GM06990 (cell line): ENCODE measurements around the gene TSPOAP1.

Experiments
- DNase-seq: peaks from one replicate; pipeline ENCODE4 v3.0.0-alpha.2; 2011; ENCODE audit not compliant: insufficient read length; ENCODE audit errors: extremely low read depth
- H3K27me3 ChIP-seq: replicated peaks from 2 replicates; pipeline ENCODE4 v1.6.0; 2011; ENCODE audit warnings: low read length; ENCODE audit not compliant: control insufficient read depth, insufficient read depth
- H3K36me3 ChIP-seq: 2 replicates; pipeline ENCODE4 v1.5.1; 2011; ENCODE audit warnings: low read length; ENCODE audit not compliant: control insufficient read depth, insufficient read depth
- H3K4me3 ChIP-seq: replicated peaks from 2 replicates; pipeline ENCODE4 v1.5.1; 2011; ENCODE audit warnings: low read depth, mild to moderate bottlenecking, control low read depth, low read length
- CTCF ChIP-seq: IDR thresholded peaks from 2 replicates; pipeline ENCODE4 v1.5.1; 2011; ENCODE audit warnings: low read length, control low read depth, mild to moderate bottlenecking, inconsistent platforms; ENCODE audit not compliant: insufficient read depth, poor library complexity, severe bottlenecking

Gene TSPOAP1

GRCh38 chr17:58336456-58337209 is 8.0 kb upstream of the TSPOAP1 start:
- Histone ChIP-seq H3K36me3 (peaks cover 4% of the 10 kb centered on the region), H3K4me3 (peak overlapping the region; percentile 73), H3K27me3 (no peaks in the 10 kb centered on the region)
- peak; percentile 42 for DNase-seq
- TF ChIP-seq CTCF: no peak

- TF ChIP-seq CTCF: no peak
- H3K27me3 ChIP-seq: no peaks in the 10 kb centered on the region
- H3K4me3 ChIP-seq: peak overlapping the region; percentile 92
- H3K36me3 ChIP-seq: peaks cover 10% of the 10 kb centered on the region
- DNase-seq: peak; percentile 74
Measured at GRCh38 chr17:58335779-58336455, 7.3 kb upstream of the TSPOAP1 start.

GRCh38 chr17:58335061-58335731 is 6.6 kb upstream of the TSPOAP1 start:
- peaks cover 14% of the 10 kb centered on the region for H3K36me3 ChIP-seq
- no peaks in the 10 kb centered on the region for H3K27me3 ChIP-seq
- peak overlapping the region; percentile 92 for H3K4me3 ChIP-seq
- no peak for TF ChIP-seq CTCF
- peak; percentile 55 for DNase-seq

GRCh38 chr17:58334661-58335060 is 6.1 kb upstream of the TSPOAP1 start:
- Histone ChIP-seq H3K36me3 (peaks cover 14% of the 10 kb centered on the region), H3K4me3 (peak overlapping the region; percentile 92), H3K27me3 (no peaks in the 10 kb centered on the region)
- no peak for TF ChIP-seq CTCF
- DNase-seq: peak; percentile 48

GRCh38 chr17:58334256-58334655 is 5.7 kb upstream of the TSPOAP1 start:
- no peak for DNase-seq
- H3K36me3 ChIP-seq: peaks cover 14% of the 10 kb centered on the region
- H3K27me3 ChIP-seq: no peaks in the 10 kb centered on the region
- peak overlapping the region; percentile 92 for H3K4me3 ChIP-seq
- TF ChIP-seq CTCF: no peak
